Loucy (cell line): ENCODE results near the gene RTCB.

Experiments
- CTCF ChIP-seq: fragments of 200-600 bp; sonication (generic); conservative IDR thresholded peaks from 2 replicates; pipeline ENCODE4 v1.5.1; 2014; ENCODE audit warnings: mild to moderate bottlenecking, antibody characterized with exemption, low read length
- EZH2phosphoT487 ChIP-seq: fragments of 200-600 bp; IDR thresholded peaks from 2 replicates; pipeline ENCODE4 v1.6.1; 2018; ENCODE audit warnings: antibody characterized with exemption, mild to moderate bottlenecking, moderate library complexity, borderline replicate concordance

- TF ChIP-seq CTCF: no peak
- TF ChIP-seq EZH2phosphoT487: no peak
Observed at GRCh38 chr22:32375678-32376450, 36.2 kb downstream of the RTCB start.
